Measurements from ENCODE around the gene EEFSEC. TPM values are rescaled to one million over a fixed set of nuclear protein-coding genes. Genes with fewer than 3 reads are reported as not detected.

Gene EEFSEC
- polyA plus RNA-seq, 1 donor (not counting 4 experiments of a cell fraction or from before 2014, with no cell fraction given): 8.7 TPM

DNA sequence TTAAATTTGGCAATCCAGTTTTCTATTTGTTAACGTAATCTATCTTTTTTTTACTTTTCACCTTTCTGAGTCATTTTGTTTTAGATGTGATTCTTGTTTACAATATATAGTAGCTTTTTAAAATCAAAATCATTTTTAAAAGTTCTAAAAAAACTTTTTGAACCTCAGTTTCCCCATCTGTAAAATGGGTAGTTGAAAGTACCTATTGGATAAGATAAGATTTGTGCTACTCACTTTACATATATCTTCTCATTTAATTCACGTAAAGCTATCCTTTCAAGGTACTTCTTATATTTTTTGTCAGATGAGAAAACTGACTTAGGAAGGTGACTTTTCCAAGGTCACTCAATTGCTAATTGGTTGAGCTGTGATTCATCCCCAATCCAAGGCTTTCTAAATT, 153.2 kb downstream of the EEFSEC start:
- DNase-seq (ENCODE audit: low read depth, low spot score): no peak
- FAIRE-seq: no peak
- Histone ChIP-seq H3K79me2 (ENCODE audit: control insufficient read depth, insufficient read depth, low read length) (no peaks in the 10 kb centered on the region), H2AFZ (ENCODE audit: control insufficient read depth, low read length) (no peak overlapping the region), H3K9me3 (ENCODE audit: control insufficient read depth, low read depth, low read length) (no peaks in the 10 kb centered on the region), H3K27me3 (ENCODE audit: control insufficient read depth, extremely low read depth, insufficient read depth, low read length) (no peaks in the 10 kb centered on the region), H3K36me3 (ENCODE audit: control insufficient read depth in 2 of 2, extremely low read depth in 1 of 2, insufficient read depth in 2 of 2, low read length in 2 of 2) (no peaks in the 10 kb centered on the region), H3K27ac (ENCODE audit: control insufficient read depth, insufficient read depth, low read length) (no peak overlapping the region), H3K4me1 (ENCODE audit: control insufficient read depth, extremely low read depth, insufficient read depth, low read length) (no peaks in the 10 kb centered on the region), H3K4me3 (ENCODE audit: control insufficient read depth in 2 of 3, extremely low read depth in 1 of 3, insufficient read depth in 2 of 3, low read depth in 1 of 3, low read length in 3 of 3) (no peak overlapping the region), H4K20me1 (ENCODE audit: control insufficient read depth, extremely low read depth, insufficient read depth, low read length) (no peaks in the 10 kb centered on the region), H3K9ac (ENCODE audit: control insufficient read depth, extremely low read depth, insufficient read depth, low read length) (no peak overlapping the region), H3K4me2 (ENCODE audit: control insufficient read depth, extremely low read depth, insufficient read depth, low read depth, low read length) (no peak overlapping the region), H3K9me1 (ENCODE audit: control insufficient read depth, extremely low read depth, insufficient read depth, low read length) (no peaks in the 10 kb centered on the region)
- TF ChIP-seq EZH2 (IDR thresholded peaks at IDR 0.05; ENCODE audit: low read length) (no peak), CTCF (optimal IDR thresholded peaks at IDR 0.05 in 1 of 3, IDR thresholded peaks at IDR 0.05 in 1 of 3, conservative IDR thresholded peaks at IDR 0.05 in 1 of 3; ENCODE audit: extremely low read depth in 1 of 3, insufficient read depth in 2 of 3, low read length in 3 of 3) (no peak)
- dilution Hi-C loops (cut with MboI; ENCODE audit: extremely low pct_ligation_motif_present, low sequenced_read_pairs): no loop called here

DNA sequence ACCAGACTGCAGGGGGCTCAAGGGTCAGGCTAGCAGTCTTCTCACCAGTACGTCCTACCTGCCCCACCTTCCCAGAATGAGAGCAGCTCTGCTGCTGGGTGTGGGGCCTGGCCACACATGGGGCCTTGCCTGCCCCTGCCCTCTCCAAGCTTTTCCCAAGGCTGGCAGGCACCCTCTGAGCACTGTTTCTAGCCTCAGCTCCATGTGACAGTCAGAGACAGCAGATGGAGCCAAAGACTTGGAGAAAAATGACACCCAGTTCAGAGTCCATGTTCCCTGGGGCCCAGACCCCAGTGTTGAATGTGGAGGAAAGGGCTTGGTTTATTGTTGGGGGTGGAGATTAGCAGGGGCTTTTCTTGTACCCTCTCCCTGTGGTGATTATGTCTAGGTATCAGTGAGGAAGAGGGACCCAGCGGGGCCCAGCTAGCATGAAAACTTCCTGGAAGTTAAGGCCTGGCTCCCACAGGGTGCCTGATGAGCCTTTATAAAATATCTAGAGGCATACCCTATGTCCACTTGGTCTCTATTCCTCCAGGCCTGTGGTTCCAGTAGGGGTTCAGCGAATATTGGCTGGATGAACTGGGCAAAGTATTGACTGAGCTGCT, 153.8 kb downstream of the EEFSEC start:
- dilution Hi-C loops (cut with MboI; ENCODE audit: extremely low pct_ligation_motif_present, low sequenced_read_pairs): no loop called here
- no peak for FAIRE-seq

More for the DNA sequence above, 153.8 kb downstream of the EEFSEC start:
- Histone ChIP-seq H3K4me3 (ENCODE audit: control insufficient read depth in 2 of 3, extremely low read depth in 1 of 3, insufficient read depth in 2 of 3, low read depth in 1 of 3, low read length in 3 of 3) (no peak overlapping the region), H3K9me3 (ENCODE audit: control insufficient read depth, low read depth, low read length) (no peaks in the 10 kb centered on the region), H3K79me2 (ENCODE audit: control insufficient read depth, insufficient read depth, low read length) (no peaks in the 10 kb centered on the region), H3K4me1 (ENCODE audit: control insufficient read depth, extremely low read depth, insufficient read depth, low read length) (no peaks in the 10 kb centered on the region), H3K9ac (ENCODE audit: control insufficient read depth, extremely low read depth, insufficient read depth, low read length) (no peak overlapping the region), H2AFZ (ENCODE audit: control insufficient read depth, low read length) (no peak overlapping the region), H3K36me3 (ENCODE audit: control insufficient read depth in 2 of 2, extremely low read depth in 1 of 2, insufficient read depth in 2 of 2, low read length in 2 of 2) (no peaks in the 10 kb centered on the region), H3K4me2 (ENCODE audit: control insufficient read depth, extremely low read depth, insufficient read depth, low read depth, low read length) (no peak overlapping the region), H3K9me1 (ENCODE audit: control insufficient read depth, extremely low read depth, insufficient read depth, low read length) (no peaks in the 10 kb centered on the region), H4K20me1 (ENCODE audit: control insufficient read depth, extremely low read depth, insufficient read depth, low read length) (no peaks in the 10 kb centered on the region), H3K27ac (ENCODE audit: control insufficient read depth, insufficient read depth, low read length) (no peak overlapping the region), H3K27me3 (ENCODE audit: control insufficient read depth, extremely low read depth, insufficient read depth, low read length) (no peaks in the 10 kb centered on the region)
- TF ChIP-seq EZH2 (IDR thresholded peaks at IDR 0.05; ENCODE audit: low read length) (no peak), CTCF (optimal IDR thresholded peaks at IDR 0.05 in 1 of 3, IDR thresholded peaks at IDR 0.05 in 1 of 3, conservative IDR thresholded peaks at IDR 0.05 in 1 of 3; ENCODE audit: extremely low read depth in 1 of 3, insufficient read depth in 2 of 3, low read length in 3 of 3) (peak in 1 of 3 experiments; percentile 3)
- DNase-seq (ENCODE audit: low read depth, low spot score): no peak
